ENCODE results near the gene PABPN1L. TPM values are rescaled to one million over a fixed set of nuclear protein-coding genes. Genes with fewer than 3 reads are reported as not detected.

PABPN1L gene
- total and polyA plus RNA-seq, 10 of the 15 experiments (the other 5 are each of a cell fraction or from before 2014, with no cell fraction given) = not detected

- 86% methylated on average over 18 of the region's 18 CpGs for WGBS (ENCODE audit: insufficient coverage, insufficient replicate concordance, low lambda C conversion rate, missing lambda C conversion rate)
- DNase-seq (ENCODE audit: low read depth, low spot score) = no peak
- no peak overlapping the region for H2AFZ ChIP-seq (ENCODE audit: control insufficient read depth, low read depth, low read length)
- POLR2A ChIA-PET = no interaction called here
- no peaks in the 10 kb centered on the region for H3K36me3 ChIP-seq (ENCODE audit: control insufficient read depth in 2 of 2, insufficient read depth in 2 of 2, low read length in 1 of 2)
- H3K27me3 ChIP-seq (replicated peaks in 1 of 2; ENCODE audit: control insufficient read depth in 2 of 2, insufficient read depth in 2 of 2, low read length in 1 of 2) = no peaks in the 10 kb centered on the region
- no peak overlapping the region for H3K4me2 ChIP-seq (ENCODE audit: control insufficient read depth, insufficient read depth)
- H3K79me2 ChIP-seq (ENCODE audit: control insufficient read depth, insufficient read depth, low read length) = no peaks in the 10 kb centered on the region
- no peaks in the 10 kb centered on the region for H4K20me1 ChIP-seq (ENCODE audit: control insufficient read depth, insufficient read depth)
- no TSS peak for BruUV-seq (replicated peaks)
- intact Hi-C loops (cut with micrococcal nuclease; ENCODE audit: unreplicated experiment) = no loop called here
- RAD21 ChIA-PET (ENCODE audit: unreplicated experiment) = no interaction called here
- no peak for ATAC-seq
- H3K4me3 ChIP-seq = no peak overlapping the region
- H3K4me1 ChIP-seq (ENCODE audit: control insufficient read depth, insufficient read depth, low read length) = no peaks in the 10 kb centered on the region
- CTCF ChIA-PET = no interaction called here
- no peaks in the 10 kb centered on the region for H3K9me3 ChIP-seq (replicated peaks; ENCODE audit: control insufficient read depth, insufficient read depth, low read length)
- H3K27ac ChIP-seq (ENCODE audit: control insufficient read depth, insufficient read depth) = no peak overlapping the region
- SMC1A ChIA-PET (ENCODE audit: uncharacterized antibody, unreplicated experiment) = no interaction called here
- no peak overlapping the region for H3K9ac ChIP-seq (ENCODE audit: control insufficient read depth, insufficient read depth, low read length)
- TF ChIP-seq PAX5 (IDR thresholded peaks at IDR 0.05; ENCODE audit: borderline replicate concordance, low read depth, low read length) = no peak
- TF ChIP-seq SKIL (IDR thresholded peaks at IDR 0.05; ENCODE audit: low read depth, poor library complexity, severe bottlenecking) = no peak
- no peak for FAIRE-seq
- in situ Hi-C loops (cut with MboI) = no loop called here
Measured at GRCh38 chr16:88847654-88848053, 18.8 kb downstream of the PABPN1L start.

- RAD21 ChIA-PET (ENCODE audit: unreplicated experiment) = interaction anchor here (0.6 kb wide), 1 partner anchor 1070 kb away, joined by 3 read pairs; no protein-coding TSS in a partner anchor
- FAIRE-seq (no peak), ATAC-seq (no peak), DNase-seq (ENCODE audit: low read depth, low spot score) (no peak)
- no peak overlapping the region for H3K27ac ChIP-seq (ENCODE audit: control insufficient read depth, insufficient read depth)
- H2AFZ ChIP-seq (ENCODE audit: control insufficient read depth, low read depth, low read length) = no peak overlapping the region
- SMC1A ChIA-PET (ENCODE audit: uncharacterized antibody, unreplicated experiment) = interaction anchor here (0.5 kb wide), 1 partner anchor 9 kb away, joined by 3 read pairs; no protein-coding TSS in a partner anchor
- H4K20me1 ChIP-seq (ENCODE audit: control insufficient read depth, insufficient read depth) = no peaks in the 10 kb centered on the region
- BruUV-seq (replicated peaks) = no TSS peak
- H3K36me3 ChIP-seq (ENCODE audit: control insufficient read depth in 2 of 2, insufficient read depth in 2 of 2, low read length in 1 of 2) = no peaks in the 10 kb centered on the region
- WGBS (ENCODE audit: insufficient coverage, insufficient replicate concordance, low lambda C conversion rate, missing lambda C conversion rate) = 87% methylated on average over 9 of the region's 9 CpGs
- no peaks in the 10 kb centered on the region for H3K9me3 ChIP-seq (replicated peaks; ENCODE audit: control insufficient read depth, insufficient read depth, low read length)
- POLR2A ChIA-PET = interaction anchor here (0.7 kb wide), 1 partner anchor 268 kb away, joined by 8 read pairs; no protein-coding TSS in a partner anchor
- CTCF ChIA-PET = interaction anchor here (0.7 to 1.0 kb wide), 2 partner anchors 9 to 12 kb away, joined by 3 to 4 read pairs; no protein-coding TSS in a partner anchor
- no peak overlapping the region for H3K4me2 ChIP-seq (ENCODE audit: control insufficient read depth, insufficient read depth)
- intact Hi-C loops (cut with micrococcal nuclease; ENCODE audit: unreplicated experiment) (no loop called here), in situ Hi-C loops (cut with MboI) (no loop called here)
- no peaks in the 10 kb centered on the region for H3K79me2 ChIP-seq (ENCODE audit: control insufficient read depth, insufficient read depth, low read length)
- no peak overlapping the region for H3K9ac ChIP-seq (ENCODE audit: control insufficient read depth, insufficient read depth, low read length)
- no peaks in the 10 kb centered on the region for H3K27me3 ChIP-seq (replicated peaks in 1 of 2; ENCODE audit: control insufficient read depth in 2 of 2, insufficient read depth in 2 of 2, low read length in 1 of 2)
- H3K4me3 ChIP-seq = no peak overlapping the region
- H3K4me1 ChIP-seq (ENCODE audit: control insufficient read depth, insufficient read depth, low read length) = no peaks in the 10 kb centered on the region
- no peak for TF ChIP-seq SMAD5 (IDR thresholded peaks at IDR 0.05; ENCODE audit: low read depth)
- TF ChIP-seq POLR2A (IDR thresholded peaks at IDR 0.05; ENCODE audit: low read depth, low read length) = no peak
- TF ChIP-seq MEF2A (IDR thresholded peaks at IDR 0.05; ENCODE audit: insufficient read depth, low read depth, low read length) = no peak
- TF ChIP-seq E2F8 (IDR thresholded peaks at IDR 0.05; ENCODE audit: low read depth, partially characterized antibody) = no peak
- TF ChIP-seq BCL3 (IDR thresholded peaks at IDR 0.05; ENCODE audit: borderline replicate concordance, insufficient read depth, low read depth, low read length, poor library complexity, severe bottlenecking) = no peak
- TF ChIP-seq EP300 (IDR thresholded peaks at IDR 0.05; ENCODE audit: borderline replicate concordance in 1 of 2, control insufficient read depth in 1 of 2, low read depth in 2 of 2, low read length in 2 of 2) = no peak
- TF ChIP-seq NFYB (IDR thresholded peaks at IDR 0.05; ENCODE audit: insufficient read depth, low read depth, low read length) = no peak
- TF ChIP-seq SMC3 (IDR thresholded peaks at IDR 0.05; ENCODE audit: borderline replicate concordance, low read length) = no peak
Measured at GRCh38 chr16:88846088-88846487, 20.4 kb downstream of the PABPN1L start.
